Astrocyte (in vitro differentiated cells and primary cell): ENCODE measurements around the gene NPIPA3.

Source experiments
- CTCF ChIP-seq: IDR thresholded peaks from 2 replicates; pipeline ENCODE4 v1.5.1; 2011; ENCODE audit warnings: low read depth, mild to moderate bottlenecking, inconsistent platforms, low read length, moderate library complexity; ENCODE audit not compliant: insufficient read depth
- EZH2 ChIP-seq: IDR thresholded peaks from 2 replicates; pipeline ENCODE4 v1.6.1; 2012; ENCODE audit warnings: mild to moderate bottlenecking, low read length, inconsistent platforms; ENCODE audit not compliant: insufficient read depth

DNA sequence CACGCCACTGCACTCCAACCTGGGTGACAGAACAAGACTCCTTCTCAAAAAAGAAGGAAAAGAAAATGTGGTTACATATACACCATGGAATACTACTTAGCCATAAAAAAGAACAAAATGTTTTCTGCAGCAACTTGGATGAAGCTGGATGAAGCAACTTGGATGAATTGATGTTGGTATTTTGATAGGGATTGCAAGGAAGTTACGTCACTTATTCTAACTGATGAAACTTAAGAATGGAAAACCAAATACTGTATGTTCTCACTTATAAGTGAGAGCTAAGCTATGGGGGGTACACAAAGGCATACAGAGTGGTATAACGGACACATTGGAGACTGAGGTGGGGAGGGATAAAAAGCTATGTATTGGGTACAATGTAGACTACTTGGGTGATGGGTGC lies 26.6 kb upstream of the NPIPA3 start:
- TF ChIP-seq CTCF (no peak), EZH2 (no peak)
